Rectal smooth muscle tissue (tissue), 1 donor: ENCODE results near the gene USP7.
"Not testable (repeated sequence)": the region's sequence is repeated elsewhere in the genome, so short reads cannot be mapped to it uniquely, and the experiment has no call there.

Source experiments
- H3K27ac ChIP-seq: one replicate; pipeline ENCODE4 v1.7.0; 2013; ENCODE audit warnings: low read depth, low read length, inconsistent platforms
- H3K27me3 ChIP-seq: one replicate; pipeline ENCODE4 v1.7.0; 2013; ENCODE audit warnings: low read length; ENCODE audit not compliant: control insufficient read depth, insufficient read depth
- H3K36me3 ChIP-seq: one replicate; pipeline ENCODE4 v1.7.0; 2013; ENCODE audit warnings: low read length; ENCODE audit not compliant: control insufficient read depth, insufficient read depth
- H3K4me1 ChIP-seq: one replicate; pipeline ENCODE4 v1.7.0; 2013; ENCODE audit warnings: low read length; ENCODE audit not compliant: control insufficient read depth, insufficient read depth
- H3K4me3 ChIP-seq: one replicate; pipeline ENCODE4 v1.7.0; 2013; ENCODE audit warnings: low read length
- H3K9ac ChIP-seq: one replicate; pipeline ENCODE4 v1.7.0; 2013; ENCODE audit warnings: low read length

The USP7 gene

DNA sequence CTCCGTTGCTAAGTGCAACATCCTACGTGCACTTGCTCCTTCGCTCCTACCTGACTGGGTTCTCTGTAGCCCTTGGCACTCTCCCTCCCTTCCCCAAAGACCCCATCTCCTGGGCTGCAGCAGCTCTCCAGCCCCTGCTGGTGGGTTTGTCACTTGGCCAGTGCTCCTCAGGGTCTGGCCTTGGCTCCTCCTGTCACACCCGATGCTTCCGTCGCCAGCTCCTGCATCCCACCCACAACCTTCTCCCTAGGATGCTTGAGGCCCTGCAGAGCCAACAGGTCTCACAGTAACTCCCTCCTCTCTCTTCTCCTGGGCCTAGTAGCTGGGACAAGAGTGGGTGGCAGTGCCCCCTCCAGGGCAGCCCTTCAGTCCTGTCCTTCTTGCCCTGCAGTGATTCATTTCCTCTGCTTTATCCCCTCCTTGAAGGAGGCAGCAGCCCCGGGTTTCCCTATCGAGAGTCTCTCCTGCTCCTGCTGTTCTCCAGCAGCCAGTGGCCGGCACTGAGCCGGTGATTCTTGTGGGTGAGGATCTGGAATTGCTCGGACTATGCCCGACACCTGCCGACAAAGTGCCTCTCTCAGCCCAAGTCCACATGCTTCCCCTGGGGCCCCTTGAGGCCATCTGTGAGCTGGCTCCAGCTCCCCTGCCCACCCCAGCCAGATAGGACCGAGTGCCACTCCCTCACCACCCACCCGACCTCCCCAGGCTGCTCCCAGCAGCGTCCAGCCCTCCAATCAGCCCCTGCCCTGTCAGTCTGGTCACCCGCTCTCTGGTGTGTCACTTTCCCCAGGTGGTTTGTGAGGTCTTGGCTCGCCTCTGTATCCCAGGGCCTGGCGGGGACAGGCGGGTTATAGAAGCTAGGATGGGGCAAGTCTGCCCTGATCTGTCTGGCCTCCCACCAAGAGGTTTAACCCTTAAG, 77.8 kb downstream of the USP7 start:
- no peaks in the 10 kb centered on the region for H3K4me1 ChIP-seq
- no peaks in the 10 kb centered on the region for H3K27me3 ChIP-seq
- H3K9ac ChIP-seq: no peak overlapping the region
- H3K27ac ChIP-seq: no peak overlapping the region
- no peak overlapping the region for H3K4me3 ChIP-seq
- H3K36me3 ChIP-seq: peaks cover 5% of the 10 kb centered on the region

DNA sequence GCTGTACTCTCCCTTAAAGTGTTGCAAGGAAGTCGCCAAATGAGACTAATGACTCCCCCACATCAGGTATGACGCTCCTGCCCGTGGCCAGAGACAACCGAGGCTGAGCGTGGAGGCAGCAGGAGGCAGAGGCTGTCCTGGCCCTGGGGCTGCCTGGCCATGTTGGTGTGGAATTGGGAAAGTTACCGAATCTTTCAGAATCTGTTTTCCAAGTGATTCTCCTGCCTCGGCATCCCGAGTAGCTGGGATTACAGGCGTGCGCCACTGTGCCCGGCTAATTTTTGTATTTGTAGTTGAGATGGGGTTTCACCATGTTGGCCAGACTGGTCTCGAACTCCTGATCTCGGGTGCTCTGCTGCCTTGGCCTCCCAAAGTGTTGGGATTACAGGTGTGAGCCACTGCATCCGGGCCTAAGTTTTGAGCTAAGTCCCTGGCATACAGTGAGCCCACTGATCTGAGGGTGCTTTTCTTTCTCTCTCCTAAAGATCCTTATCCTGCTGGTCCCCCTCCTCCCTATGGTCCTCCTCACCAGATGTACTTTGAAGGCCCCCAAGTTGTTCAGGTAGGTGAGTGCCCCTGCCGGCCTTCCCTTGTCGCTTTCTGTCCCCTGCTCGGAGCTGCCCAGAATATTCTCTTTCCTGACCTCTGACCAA, 80.9 kb downstream of the USP7 start:
- no peaks in the 10 kb centered on the region for H3K27me3 ChIP-seq
- H3K27ac ChIP-seq: no peak overlapping the region
- H3K4me1 ChIP-seq: no peaks in the 10 kb centered on the region
- no peak overlapping the region for H3K9ac ChIP-seq
- peaks cover 5% of the 10 kb centered on the region for H3K36me3 ChIP-seq
- no peak overlapping the region for H3K4me3 ChIP-seq

DNA sequence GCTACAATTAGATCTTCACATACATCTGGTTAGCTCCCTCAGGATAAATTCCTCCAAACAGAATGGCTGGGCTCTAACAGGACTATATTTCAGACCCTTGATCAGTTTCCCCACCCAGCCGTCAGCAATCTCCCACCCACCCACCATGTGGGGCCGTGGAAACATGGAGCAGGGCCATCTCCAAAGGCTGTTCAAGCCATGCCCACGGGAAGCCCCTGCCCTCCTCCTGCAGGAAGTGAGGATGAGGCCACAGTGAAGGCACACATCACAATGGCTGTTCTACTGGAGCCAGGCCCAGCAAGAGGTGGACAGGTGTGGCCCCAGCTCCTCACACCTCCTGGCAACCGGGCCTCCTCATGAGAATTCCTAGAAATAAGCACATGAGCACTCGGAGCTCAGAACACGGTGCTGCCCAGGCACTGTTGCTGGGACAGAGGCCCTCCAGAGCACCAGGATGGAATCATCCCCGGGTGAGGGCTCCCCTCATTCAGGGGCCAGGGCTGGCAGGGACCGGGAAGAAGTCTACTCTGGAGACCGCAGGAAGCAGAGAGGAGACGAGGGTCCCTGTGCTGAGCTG, 81.6 kb downstream of the USP7 start, which contains the start of gene LITAFD:
TSS of gene LITAFD (plus strand) at position 311 of the 577 bp plus-strand sequence. CDS start 2,005 bp downstream, outside the sequence.
- Histone ChIP-seq H3K4me1 (no peaks in the 10 kb centered on the region), H3K27ac (no peak within 1 kb of the TSS), H3K4me3 (no peak within 1 kb of the TSS), H3K36me3 (peaks cover under 1% of the 10 kb centered on the region), H3K9ac (no peak within 1 kb of the TSS), H3K27me3 (no peaks in the 10 kb centered on the region)

DNA sequence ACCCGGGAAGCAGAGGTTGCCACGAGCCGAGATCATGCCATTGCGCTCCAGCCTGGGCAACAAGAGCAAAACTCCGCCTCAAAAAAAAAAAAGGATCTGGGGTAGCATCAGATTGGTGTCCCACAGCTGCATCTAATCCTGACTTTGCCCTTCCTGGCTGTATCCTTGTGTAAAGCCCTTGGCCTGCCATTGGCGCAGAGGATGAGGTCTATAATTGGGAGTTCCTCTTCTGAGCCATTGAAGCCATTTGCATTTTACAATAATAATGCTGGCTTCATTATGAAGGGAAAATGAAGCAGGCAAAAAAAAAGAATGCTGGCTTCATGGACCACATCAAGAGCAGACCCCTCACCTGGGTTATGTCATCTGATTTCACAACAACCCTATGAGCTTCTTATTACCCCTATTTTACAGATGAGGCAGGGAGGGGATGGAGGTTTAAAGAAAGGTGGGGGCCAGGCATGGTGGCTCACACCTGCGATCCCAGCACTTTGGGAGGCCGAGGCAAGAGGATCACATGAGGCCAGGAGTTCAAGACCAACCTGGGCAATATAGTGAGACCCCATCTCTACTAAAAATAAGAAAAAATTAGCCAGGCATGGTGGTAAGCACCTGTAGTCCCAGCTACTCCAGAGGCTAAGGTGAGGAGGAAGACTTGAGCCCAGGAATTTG, 82.7 kb downstream of the USP7 start:
- H3K4me1 ChIP-seq: no peaks in the 10 kb centered on the region
- no peak overlapping the region for H3K9ac ChIP-seq

DNA sequence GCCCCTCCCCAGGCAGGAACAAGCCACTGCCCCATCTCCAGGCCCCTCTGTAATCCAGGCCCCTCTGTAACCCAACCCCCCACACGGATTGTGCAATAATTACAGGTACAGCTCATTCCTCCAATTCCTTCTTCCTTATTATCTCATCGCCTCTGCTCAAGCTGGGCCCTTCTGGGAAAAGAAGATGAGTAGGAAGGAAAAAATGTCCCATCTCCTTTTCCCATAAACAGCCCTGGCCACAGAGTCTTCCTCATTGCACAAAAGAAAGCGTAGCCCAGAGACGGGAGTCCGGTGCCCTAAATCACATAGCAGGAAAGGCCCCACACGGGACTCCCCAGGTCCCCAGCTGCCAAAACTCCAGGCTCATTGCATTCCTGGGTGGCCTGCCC, 85.2 kb downstream of the USP7 start:
- Histone ChIP-seq H3K27me3 (no peaks in the 10 kb centered on the region), H3K9ac (no peak overlapping the region), H3K4me3 (no peak overlapping the region), H3K27ac (no peak overlapping the region), H3K36me3 (no peaks in the 10 kb centered on the region), H3K4me1 (no peaks in the 10 kb centered on the region)

More for the DNA sequence above, 82.7 kb downstream of the USP7 start:
- no peaks in the 10 kb centered on the region for H3K27me3 ChIP-seq
- no peak overlapping the region for H3K4me3 ChIP-seq
- no peak overlapping the region for H3K27ac ChIP-seq
- no peaks in the 10 kb centered on the region for H3K36me3 ChIP-seq

DNA sequence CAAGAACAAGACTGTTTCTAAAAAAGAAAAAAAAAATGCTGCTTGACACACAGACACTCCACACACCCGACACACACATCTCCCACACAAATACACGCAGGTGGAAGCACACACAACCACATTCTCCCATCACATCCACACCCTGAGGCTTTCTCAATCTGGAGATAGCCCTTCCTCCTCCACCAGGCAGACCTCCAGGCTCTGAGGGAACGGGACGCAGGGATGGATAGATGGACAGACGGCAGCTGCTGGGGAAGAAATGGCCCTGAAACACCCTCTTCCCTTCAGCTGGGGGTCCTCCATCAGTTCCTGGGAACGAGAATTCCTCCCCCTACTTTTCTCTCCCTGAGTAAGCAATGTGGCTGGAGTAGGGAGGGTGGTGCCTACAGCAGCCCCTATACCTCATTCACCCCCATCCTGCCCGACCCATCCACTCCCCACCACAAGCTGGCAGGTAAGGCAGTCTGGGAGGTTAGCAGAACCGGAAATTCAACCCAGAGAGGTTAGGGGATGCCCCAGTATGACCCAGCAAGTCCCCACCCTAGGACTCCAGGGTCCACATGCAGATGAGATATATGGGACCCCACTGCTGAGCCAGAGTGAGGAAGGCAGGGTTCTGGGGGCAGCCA, 85.7 kb downstream of the USP7 start:
- Histone ChIP-seq H3K27me3 (no peaks in the 10 kb centered on the region), H3K27ac (no peak overlapping the region), H3K9ac (no peak overlapping the region), H3K36me3 (no peaks in the 10 kb centered on the region), H3K4me3 (no peak overlapping the region), H3K4me1 (no peaks in the 10 kb centered on the region)

DNA sequence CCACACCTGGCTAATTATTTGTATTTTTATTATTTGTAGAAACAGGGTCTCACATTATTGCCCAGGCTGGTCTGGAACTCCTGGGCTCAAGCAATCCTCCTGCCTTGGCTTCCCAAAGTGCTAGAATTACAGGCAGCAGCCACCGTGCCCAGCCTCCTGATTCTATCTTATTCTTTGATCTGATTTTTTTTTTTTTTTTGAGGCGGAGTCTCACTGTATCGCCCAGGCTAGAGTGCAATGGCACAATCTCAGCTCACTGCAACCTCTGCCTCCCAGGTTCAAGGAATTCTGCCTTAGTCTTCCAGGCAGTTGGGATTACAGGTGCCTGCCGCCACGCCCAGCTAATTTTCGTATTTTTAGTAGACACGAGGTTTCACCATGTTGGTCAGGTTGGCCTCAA, 88.4 kb downstream of the USP7 start:
- not testable (repeated sequence) for H3K36me3 ChIP-seq, H3K4me3 ChIP-seq, H3K4me1 ChIP-seq, H3K27me3 ChIP-seq, H3K9ac ChIP-seq, H3K27ac ChIP-seq

DNA sequence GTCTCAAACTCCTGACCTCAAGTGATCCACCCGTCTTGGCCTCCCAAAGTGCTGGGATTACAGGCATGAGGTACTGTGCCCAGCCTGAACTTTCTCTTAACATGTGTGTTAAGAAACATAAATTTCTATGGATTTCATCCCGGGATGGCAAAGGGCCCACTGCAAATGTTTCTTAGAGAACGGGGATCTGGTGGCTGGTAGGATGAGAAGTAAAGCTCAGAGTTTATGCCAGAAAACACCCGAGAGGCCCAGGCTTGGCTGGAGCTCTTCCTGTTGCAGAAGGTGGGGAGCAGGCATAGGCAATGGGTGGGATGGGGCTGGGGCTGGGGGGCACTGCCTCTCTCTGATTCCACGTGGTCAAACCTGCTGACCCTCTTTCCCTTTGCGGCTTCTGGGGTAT, 89.3 kb downstream of the USP7 start:
- Histone ChIP-seq H3K36me3 (no peaks in the 10 kb centered on the region), H3K9ac (no peak overlapping the region), H3K4me1 (peaks cover under 1% of the 10 kb centered on the region), H3K27me3 (no peaks in the 10 kb centered on the region), H3K4me3 (no peak overlapping the region), H3K27ac (no peak overlapping the region)

DNA sequence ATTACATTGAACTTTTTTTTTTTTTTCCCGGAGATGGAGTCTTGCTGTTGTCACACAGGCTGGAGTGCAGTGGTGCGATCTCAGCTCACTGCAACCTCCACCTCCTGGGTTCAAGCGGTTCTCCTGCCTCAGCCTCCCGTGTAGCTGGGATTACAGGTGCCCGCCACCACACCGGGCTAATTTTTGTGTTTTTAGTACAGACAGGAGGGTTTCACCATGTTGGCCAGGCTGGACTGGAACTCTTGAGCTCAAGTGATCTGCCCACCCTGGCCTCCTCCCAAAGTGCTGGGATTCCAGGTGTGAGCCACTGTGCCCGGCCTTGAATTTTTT, 89.9 kb downstream of the USP7 start:
- H3K4me1 ChIP-seq, H3K27ac ChIP-seq, H3K27me3 ChIP-seq, H3K9ac ChIP-seq, H3K36me3 ChIP-seq, H3K4me3 ChIP-seq: not testable (repeated sequence)

DNA sequence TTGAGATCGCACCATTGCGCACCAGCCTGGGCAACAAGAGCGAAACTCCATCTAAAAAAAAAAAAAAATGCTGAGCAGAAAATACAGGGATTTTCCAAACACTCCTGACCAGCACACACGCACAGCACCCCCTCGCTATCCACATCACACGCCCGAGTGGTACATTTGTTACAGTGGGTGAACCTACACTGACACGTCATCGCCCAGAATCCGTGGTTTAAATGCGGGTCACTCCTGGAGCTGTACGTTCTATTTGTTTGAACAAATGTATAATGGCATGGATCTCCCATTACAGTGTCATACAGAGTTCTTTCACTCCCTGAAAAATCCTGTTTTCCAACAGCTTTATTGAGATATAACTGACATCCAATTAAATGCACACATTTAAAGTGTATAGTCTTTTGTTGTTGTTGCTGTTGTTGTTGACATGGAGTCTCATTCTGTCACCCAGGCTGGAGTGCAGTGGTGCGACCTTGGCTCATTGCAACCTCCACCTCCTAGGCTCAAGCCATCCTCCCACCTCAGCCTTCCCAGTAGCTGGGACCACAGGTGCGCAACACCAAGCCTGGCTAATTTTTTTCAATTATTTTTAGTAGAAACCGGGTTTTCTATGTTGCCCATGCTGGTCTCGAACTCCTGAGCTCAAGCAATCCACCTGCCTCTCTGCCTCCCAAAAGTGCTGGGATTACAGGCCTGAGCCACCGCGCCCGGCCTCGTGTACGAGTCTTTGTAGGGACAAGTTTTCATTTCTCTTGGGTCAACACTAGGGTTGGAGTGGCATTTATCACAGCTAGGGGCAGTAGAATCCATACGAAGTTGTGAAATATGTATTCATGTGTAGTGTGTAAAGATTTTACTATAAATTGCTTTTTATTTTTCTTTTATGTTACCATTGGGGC, 90.5 kb downstream of the USP7 start:
- Histone ChIP-seq H3K27me3 (no peaks in the 10 kb centered on the region), H3K4me3 (no peak overlapping the region), H3K9ac (no peak overlapping the region), H3K27ac (no peak overlapping the region), H3K4me1 (peaks cover 2% of the 10 kb centered on the region), H3K36me3 (no peaks in the 10 kb centered on the region)

DNA sequence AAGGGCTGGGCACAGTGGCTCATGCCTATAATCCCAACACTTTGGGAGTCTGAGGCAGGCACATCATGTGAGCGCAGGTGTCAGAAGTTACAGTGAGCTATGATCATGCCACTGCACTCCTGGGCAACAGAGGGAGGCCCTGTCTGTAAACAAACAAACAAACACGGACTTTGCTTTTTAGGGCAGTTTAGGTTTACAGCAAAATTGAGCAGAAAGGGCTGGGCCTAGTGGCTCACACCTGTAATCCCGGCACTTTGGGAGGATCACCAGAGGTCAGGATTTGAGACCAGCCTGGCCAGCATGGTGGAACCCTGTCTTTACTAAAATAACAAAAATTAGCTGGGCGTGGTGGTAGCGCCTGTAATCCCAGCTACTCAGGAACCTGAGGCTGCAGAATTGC, 91.6 kb downstream of the USP7 start:
- peaks cover 9% of the 10 kb centered on the region for H3K4me1 ChIP-seq
- no peaks in the 10 kb centered on the region for H3K27me3 ChIP-seq
- H3K9ac ChIP-seq: no peak overlapping the region
- H3K4me3 ChIP-seq: no peak overlapping the region
- no peak overlapping the region for H3K27ac ChIP-seq
- H3K36me3 ChIP-seq: no peaks in the 10 kb centered on the region
